Stimulated activated naive CD8-positive, alpha-beta T cell treated with anti-CD3 and anti-CD28 coated beads, Interleukin-15, amount 100 ng/mL, for 72 hours (primary cell): ENCODE results near the gene ZMIZ2.
"Not testable (repeated sequence)": the region's sequence is repeated elsewhere in the genome, so short reads cannot be mapped to it uniquely, and the experiment has no call there.

Experiments
- ATAC-seq: fragments of 150-1000 bp; cut with Tn5 transposase; 2 replicates; pipeline ENCODE4 v1.10.0; 2021; ENCODE audit warnings: mild to moderate bottlenecking, moderate library complexity
- DNase-seq, 2 donors: peaks; one replicate each; pipeline ENCODE4 v3.0.0; 2021 to 2022
- H3K27ac Mint-ChIP-seq, 2 donors: one replicate each; pipeline ENCODE4 v1.8.0; 2022; ENCODE audit warnings: mild to moderate bottlenecking in 2 of 2, mixed read lengths in 2 of 2, moderate library complexity in 2 of 2
- H3K27me3 Mint-ChIP-seq: one replicate; pipeline ENCODE4 v1.8.0; 2022; ENCODE audit warnings: mixed read lengths
- H3K4me1 Mint-ChIP-seq: one replicate; pipeline ENCODE4 v1.8.0; 2022; ENCODE audit warnings: mild to moderate bottlenecking, mixed read lengths
- H3K4me3 Mint-ChIP-seq, 2 donors: one replicate each; pipeline ENCODE4 v1.8.0; 2022; ENCODE audit warnings: mild to moderate bottlenecking in 2 of 2, mixed read lengths in 2 of 2, moderate library complexity in 1 of 2
- H3K9me3 Mint-ChIP-seq, 2 donors: one replicate each; pipeline ENCODE4 v1.8.0; 2022; ENCODE audit warnings: mixed read lengths in 2 of 2

The ZMIZ2 gene

GRCh38 chr7:44713680-44714335 is 34.8 kb upstream of the ZMIZ2 start:
- no peaks in the 10 kb centered on the region for H3K9me3 Mint-ChIP-seq
- H3K4me1 Mint-ChIP-seq: peaks cover 9% of the 10 kb centered on the region
- no peak overlapping the region for H3K4me3 Mint-ChIP-seq
- H3K27ac Mint-ChIP-seq: no peak overlapping the region
- no peak for ATAC-seq
- no peak for DNase-seq
- no peaks in the 10 kb centered on the region for H3K27me3 Mint-ChIP-seq

GRCh38 chr7:44716205-44716604 is 32.4 kb upstream of the ZMIZ2 start:
- Mint-ChIP-seq H3K27me3 (no peaks in the 10 kb centered on the region), H3K9me3 (no peaks in the 10 kb centered on the region), H3K4me1 (peaks cover 9% of the 10 kb centered on the region), H3K27ac (peak overlapping the region in 1 of 2 donors; percentile 23), H3K4me3 (no peak overlapping the region)
- DNase-seq: no peak
- ATAC-seq: no peak

GRCh38 chr7:44720301-44720700 is 28.3 kb upstream of the ZMIZ2 start:
- no peak overlapping the region for H3K4me3 Mint-ChIP-seq
- DNase-seq (no peak), ATAC-seq (no peak)
- H3K4me1 Mint-ChIP-seq: no peaks in the 10 kb centered on the region
- no peak overlapping the region for H3K27ac Mint-ChIP-seq
- no peaks in the 10 kb centered on the region for H3K9me3 Mint-ChIP-seq
- H3K27me3 Mint-ChIP-seq: no peaks in the 10 kb centered on the region

GRCh38 chr7:44724276-44724675 is 24.4 kb upstream of the ZMIZ2 start:
- no peak for ATAC-seq
- Mint-ChIP-seq H3K9me3 (peaks cover 0 to 4% of the 10 kb centered on the region in 2 donors), H3K4me3 (no peak overlapping the region), H3K4me1 (peaks cover 12% of the 10 kb centered on the region), H3K27me3 (no peaks in the 10 kb centered on the region), H3K27ac (no peak overlapping the region)
- no peak for DNase-seq

GRCh38 chr7:44726250-44726649 is 22.4 kb upstream of the ZMIZ2 start:
- H3K27me3 Mint-ChIP-seq, H3K27ac Mint-ChIP-seq, DNase-seq, ATAC-seq, H3K4me3 Mint-ChIP-seq, H3K9me3 Mint-ChIP-seq: not testable (repeated sequence)
- H3K4me1 Mint-ChIP-seq: peaks cover 18% of the 10 kb centered on the region

- H3K4me3 Mint-ChIP-seq: no peak overlapping the region
- no peak for ATAC-seq
- H3K9me3 Mint-ChIP-seq: peaks cover 0 to 4% of the 10 kb centered on the region in 2 donors
- DNase-seq: no peak
- no peaks in the 10 kb centered on the region for H3K27me3 Mint-ChIP-seq
- H3K4me1 Mint-ChIP-seq: peaks cover 19% of the 10 kb centered on the region
- no peak overlapping the region for H3K27ac Mint-ChIP-seq
Measured at GRCh38 chr7:44727158-44727936, 21.3 kb upstream of the ZMIZ2 start.

- H3K27me3 Mint-ChIP-seq: no peaks in the 10 kb centered on the region
- no peak for ATAC-seq
- peak overlapping the region in 1 of 2 donors; percentile 74 for H3K27ac Mint-ChIP-seq
- peaks cover 0 to 4% of the 10 kb centered on the region in 2 donors for H3K9me3 Mint-ChIP-seq
- H3K4me1 Mint-ChIP-seq: peaks cover 24% of the 10 kb centered on the region
- no peak overlapping the region for H3K4me3 Mint-ChIP-seq
- no peak for DNase-seq
Measured at GRCh38 chr7:44727937-44728262, 20.7 kb upstream of the ZMIZ2 start.

GRCh38 chr7:44729949-44730590 is 18.6 kb upstream of the ZMIZ2 start:
- no peaks in the 10 kb centered on the region for H3K27me3 Mint-ChIP-seq
- H3K4me3 Mint-ChIP-seq: no peak overlapping the region
- no peak for DNase-seq
- peaks cover 0 to 4% of the 10 kb centered on the region in 2 donors for H3K9me3 Mint-ChIP-seq
- H3K4me1 Mint-ChIP-seq: peaks cover 36% of the 10 kb centered on the region
- no peak for ATAC-seq
- H3K27ac Mint-ChIP-seq: no peak overlapping the region

- not testable (repeated sequence) for H3K4me3 Mint-ChIP-seq, H3K27me3 Mint-ChIP-seq, H3K9me3 Mint-ChIP-seq, DNase-seq, ATAC-seq, H3K27ac Mint-ChIP-seq
- H3K4me1 Mint-ChIP-seq: peaks cover 43% of the 10 kb centered on the region
Measured at GRCh38 chr7:44732971-44733370, 15.7 kb upstream of the ZMIZ2 start.

- no peaks in the 10 kb centered on the region for H3K27me3 Mint-ChIP-seq
- DNase-seq (no peak), ATAC-seq (no peak)
- peaks cover 44% of the 10 kb centered on the region for H3K4me1 Mint-ChIP-seq
- peak overlapping the region in 1 of 2 donors; percentile 71 for H3K27ac Mint-ChIP-seq
- H3K9me3 Mint-ChIP-seq: no peaks in the 10 kb centered on the region
- H3K4me3 Mint-ChIP-seq: no peak overlapping the region
Measured at GRCh38 chr7:44733708-44734481, 14.8 kb upstream of the ZMIZ2 start.

- ATAC-seq: peak; percentile 97
- Mint-ChIP-seq H3K4me3 (peak overlapping the region; percentile 18 to 71), H3K27me3 (no peaks in the 10 kb centered on the region), H3K4me1 (peaks cover 39% of the 10 kb centered on the region), H3K27ac (peak overlapping the region in 1 of 2 donors; percentile 94), H3K9me3 (no peaks in the 10 kb centered on the region)
- peak; percentile 47 to 63 for DNase-seq
Measured at GRCh38 chr7:44735403-44736165, 13.1 kb upstream of the ZMIZ2 start.

GRCh38 chr7:44736896-44737295 is 11.8 kb upstream of the ZMIZ2 start:
- Mint-ChIP-seq H3K9me3 (no peaks in the 10 kb centered on the region), H3K4me1 (peaks cover 39% of the 10 kb centered on the region), H3K4me3 (no peak overlapping the region), H3K27ac (peak overlapping the region; percentile 9 to 45), H3K27me3 (no peaks in the 10 kb centered on the region)
- no peak for DNase-seq
- ATAC-seq: no peak

- Mint-ChIP-seq H3K9me3 (no peaks in the 10 kb centered on the region), H3K27ac (peak overlapping the region in 1 of 2 donors; percentile 55), H3K4me3 (no peak overlapping the region), H3K4me1 (peaks cover 33% of the 10 kb centered on the region), H3K27me3 (no peaks in the 10 kb centered on the region)
- no peak for ATAC-seq
- no peak for DNase-seq
Measured at GRCh38 chr7:44738051-44738723, 10.5 kb upstream of the ZMIZ2 start.

- H3K4me1 Mint-ChIP-seq: peaks cover 31% of the 10 kb centered on the region
- no peak for ATAC-seq
- DNase-seq: no peak
Measured at GRCh38 chr7:44738876-44739665, 9.6 kb upstream of the ZMIZ2 start.

More at GRCh38 chr7:44738876-44739665, 9.6 kb upstream of the ZMIZ2 start:
- Mint-ChIP-seq H3K9me3 (no peaks in the 10 kb centered on the region), H3K27ac (no peak overlapping the region), H3K4me3 (no peak overlapping the region), H3K27me3 (no peaks in the 10 kb centered on the region)
